SK-N-SH (cell line): Measurements from ENCODE around the gene PRLR. TPM values are rescaled to one million over a fixed set of nuclear protein-coding genes. Genes with fewer than 3 reads are reported as not detected.

ENCODE experiments used
- CTCF ChIA-PET: fragments of 300-600, 350-600 bp; formaldehyde crosslinking; extraction: SDS; loops from one replicate; lab custom pipeline; 2021; lab: Yijun Ruan, JAX
- POLR2A ChIA-PET: fragments of 350-600 bp; sonication (Branson Sonifier 250); formaldehyde crosslinking; extraction: SDS; loops from one replicate; lab custom pipeline; 2020; ENCODE audit warnings: antibody characterized with exemption, inconsistent platforms; lab: Yijun Ruan, JAX
- DNase-seq: peaks from one replicate; pipeline ENCODE4 v3.0.0; 2012
- H2AFZ ChIP-seq: fragments of 200-600 bp; sonication (generic); 2 replicates; pipeline ENCODE4 v1.8.1; 2016; ENCODE audit warnings: antibody characterized with exemption, mild to moderate bottlenecking, low read depth
- H3F3A ChIP-seq: fragments of 200-600 bp; sonication (generic); replicated peaks from 2 replicates; pipeline ENCODE3; 2016; ENCODE audit warnings: antibody characterized with exemption, mild to moderate bottlenecking; ENCODE audit not compliant: insufficient read depth
- H3K27ac ChIP-seq, 2 experiments: fragments of 200-500 bp in 1 of 2; fragments of 200-600 bp in 1 of 2; sonication (Bioruptor generic) in 1 of 2; sonication (generic), shearing (Covaris generic) in 1 of 2; 2 replicates each; pipeline versions ENCODE4 v1.5.1 to v1.6.1; 2014 to 2016; ENCODE audit warnings: low read depth in 2 of 2, inconsistent platforms in 1 of 2, low read length in 1 of 2, mild to moderate bottlenecking in 1 of 2, mixed read lengths in 1 of 2
- H3K27me3 ChIP-seq: fragments of 200-600 bp; sonication (generic), shearing (Covaris generic); 2 replicates; pipeline ENCODE4 v1.6.1; 2016; ENCODE audit warnings: mixed run types; ENCODE audit not compliant: insufficient read depth
- H3K36me3 ChIP-seq, 2 experiments: fragments of 200-500 bp in 1 of 2; fragments of 200-600 bp in 1 of 2; sonication (Bioruptor generic) in 1 of 2; sonication (generic) in 1 of 2; replicated peaks in 1 of 2; 2 replicates each; pipeline versions ENCODE3 to v1.5.1; 2014 to 2016; ENCODE audit warnings: low read length in 1 of 2, mild to moderate bottlenecking in 1 of 2; ENCODE audit not compliant: insufficient read depth in 2 of 2, control insufficient read depth in 1 of 2
- H3K4me1 ChIP-seq, 2 experiments: fragments of 200-500 bp in 1 of 2; fragments of 200-600 bp in 1 of 2; sonication (Bioruptor generic) in 1 of 2; sonication (generic), shearing (Covaris generic) in 1 of 2; 2 replicates each; pipeline versions ENCODE4 v1.5.1 to v1.6.1; 2014 to 2016; ENCODE audit warnings: low read depth in 1 of 2, low read length in 1 of 2, mixed run types in 1 of 2; ENCODE audit not compliant: insufficient read depth in 2 of 2, control insufficient read depth in 1 of 2
- H3K4me2 ChIP-seq: fragments of 200-600 bp; sonication (generic), shearing (Covaris generic); 2 replicates; pipeline ENCODE4 v1.6.1; 2017; ENCODE audit warnings: mixed run types
- H3K4me3 ChIP-seq, 2 experiments: fragments of 200-500 bp in 1 of 2; fragments of 200-600 bp in 1 of 2; sonication (Bioruptor generic) in 1 of 2; sonication (generic), shearing (Covaris generic) in 1 of 2; 2 replicates each; pipeline versions ENCODE4 v1.5.1 to v1.8.1; 2014 to 2016; ENCODE audit warnings: low read depth in 2 of 2, inconsistent platforms in 1 of 2, low read length in 1 of 2, mild to moderate bottlenecking in 1 of 2, mixed read lengths in 1 of 2, moderate library complexity in 1 of 2
- H3K79me2 ChIP-seq: fragments of 200-600 bp; sonication (generic); 2 replicates; pipeline ENCODE4 v1.8.1; 2017; ENCODE audit warnings: mild to moderate bottlenecking; ENCODE audit not compliant: insufficient read depth
- H3K9ac ChIP-seq: fragments of 200-600 bp; sonication (generic); 2 replicates; pipeline ENCODE4 v1.6.1; 2017; ENCODE audit warnings: mixed run types
- H3K9me2 ChIP-seq: fragments of 200-600 bp; sonication (generic); 2 replicates; pipeline ENCODE4 v1.6.1; 2017; ENCODE audit warnings: mixed run types
- H3K9me3 ChIP-seq: fragments of 200-600 bp; sonication (generic); 2 replicates; pipeline ENCODE4 v1.6.1; 2017; ENCODE audit warnings: mixed run types, mild to moderate bottlenecking, moderate library complexity
- H4K20me1 ChIP-seq: fragments of 200-600 bp; sonication (generic); 2 replicates; pipeline ENCODE4 v1.6.1; 2017; ENCODE audit warnings: mild to moderate bottlenecking, mixed run types; ENCODE audit not compliant: insufficient read depth
- CHD2 ChIP-seq: fragments of 150-350 bp; IDR thresholded peaks from 2 replicates; pipeline ENCODE4 v1.6.1; 2018; ENCODE audit warnings: low read length; ENCODE audit not compliant: partially characterized antibody
- ELF1 ChIP-seq: IDR thresholded peaks from 2 replicates; pipeline ENCODE4 v1.4.0; 2012
- EP300 ChIP-seq, 2 experiments: IDR thresholded peaks; 2 replicates each; pipeline versions ENCODE4 v1.4.0 to v1.6.1; 2012; ENCODE audit warnings: borderline replicate concordance in 1 of 2, low read depth in 1 of 2, low read length in 1 of 2
- EZH2phosphoT487 ChIP-seq: fragments of 200-600 bp; sonication (generic); IDR thresholded peaks from 2 replicates; pipeline ENCODE4 v1.6.1; 2017; ENCODE audit warnings: low read depth, mixed run types, mild to moderate bottlenecking, antibody characterized with exemption, moderate library complexity, borderline replicate concordance
- FOSL2 ChIP-seq: IDR thresholded peaks from 2 replicates; pipeline ENCODE4 v1.4.0; 2012; ENCODE audit warnings: low read depth, mild to moderate bottlenecking, moderate library complexity, borderline replicate concordance
- FOXJ3 ChIP-seq: sonication (generic); formaldehyde crosslinking; IDR thresholded peaks from 2 replicates; pipeline ENCODE4 v1.5.1; 2020; ENCODE audit warnings: mild to moderate bottlenecking, missing genetic modification reagents
- GABPA ChIP-seq: IDR thresholded peaks from 2 replicates; pipeline ENCODE4 v1.4.0; 2012; ENCODE audit warnings: low read depth, mild to moderate bottlenecking
- GATA2 ChIP-seq: sonication (generic); formaldehyde crosslinking; IDR thresholded peaks from 2 replicates; pipeline ENCODE4 v1.5.0; 2020; ENCODE audit warnings: mild to moderate bottlenecking, missing genetic modification reagents
- JUND ChIP-seq: IDR thresholded peaks from 2 replicates; pipeline ENCODE4 v1.4.0; 2012
- MXI1 ChIP-seq: IDR thresholded peaks from 2 replicates; pipeline ENCODE4 v1.6.1; 2012; ENCODE audit warnings: mild to moderate bottlenecking, low read depth, low read length, improper control_type of control experiment
- NFIC ChIP-seq: IDR thresholded peaks from 2 replicates; pipeline ENCODE4 v1.4.0; 2012; ENCODE audit warnings: borderline replicate concordance
- PBX3 ChIP-seq: IDR thresholded peaks from 2 replicates; pipeline ENCODE4; 2012
- POLR2AphosphoS5 ChIP-seq: IDR thresholded peaks from 2 replicates; pipeline ENCODE4 v1.6.1; 2012; ENCODE audit warnings: low read depth, low read length
- RAD21 ChIP-seq: IDR thresholded peaks from 2 replicates; pipeline ENCODE4 v1.6.1; 2012; ENCODE audit warnings: mild to moderate bottlenecking, low read length
- RCOR1 ChIP-seq: fragments of 150-350 bp; IDR thresholded peaks from 2 replicates; pipeline ENCODE4 v1.6.1; 2017; ENCODE audit warnings: antibody characterized with exemption, low read length
- RXRA ChIP-seq: IDR thresholded peaks from 2 replicates; pipeline ENCODE4 v1.4.0; 2012; ENCODE audit warnings: low read depth, mild to moderate bottlenecking, borderline replicate concordance
- SIN3A ChIP-seq: IDR thresholded peaks from 2 replicates; pipeline ENCODE4 v1.6.1; 2012; ENCODE audit warnings: low read depth, mild to moderate bottlenecking, low read length, moderate library complexity, borderline replicate concordance
- SMC3 ChIP-seq: IDR thresholded peaks from 2 replicates; pipeline ENCODE4 v1.6.1; 2012; ENCODE audit warnings: low read depth, low read length, improper control_type of control experiment
- TCF12 ChIP-seq: IDR thresholded peaks from 2 replicates; pipeline ENCODE4 v1.4.0; 2012
- TEAD4 ChIP-seq: IDR thresholded peaks from 2 replicates; pipeline ENCODE4 v1.4.0; 2012; ENCODE audit warnings: mild to moderate bottlenecking, borderline replicate concordance; ENCODE audit not compliant: insufficient read depth
- USF1 ChIP-seq: IDR thresholded peaks from 2 replicates; pipeline ENCODE4 v1.4.0; 2012; ENCODE audit warnings: low read depth, borderline replicate concordance
- USF2 ChIP-seq: fragments of 150-350 bp; IDR thresholded peaks from 2 replicates; pipeline ENCODE4 v1.6.1; 2017; ENCODE audit warnings: antibody characterized with exemption, low read length, low read depth, borderline replicate concordance
- ZBTB33 ChIP-seq: IDR thresholded peaks from 2 replicates; pipeline ENCODE4 v1.4.0; 2012; ENCODE audit warnings: low read depth, borderline replicate concordance
- WGBS: methylation state at CpG from one replicate; pipeline ENCODE4 v1.1.6; 2017; ENCODE audit warnings: low lambda C conversion rate; 5-methylcytosine and 5-hydroxymethylcytosine counted together
- polyA plus RNA-seq, 3 experiments: library from polyadenylated mRNA; depleted of rRNA; stranded (reverse); fragments of >200 nt; gene quantifications; 2 replicates each; pipeline ENCODE4 v1.2.3, GENCODE V29; 2012

PRLR gene
- polyA plus RNA-seq, 1 of the 3 experiments (the other 2 are of a cell fraction), result 0.13 TPM

GRCh38 chr5:35094948-35095347, 135.3 kb downstream of the PRLR start:
- WGBS, result 32% methylated on average over 3 of the region's 3 CpGs
- H2AFZ ChIP-seq, result no peak overlapping the region
- H3K27me3 ChIP-seq, result no peaks in the 10 kb centered on the region; the same call in 1 of the 2 replicates
- no peaks in the 10 kb centered on the region for H3K79me2 ChIP-seq
- H3K9me3 ChIP-seq, result no peaks in the 10 kb centered on the region
- H3K4me3 ChIP-seq, result no peak overlapping the region
- H4K20me1 ChIP-seq, result no peaks in the 10 kb centered on the region
- H3F3A ChIP-seq, result no peaks in the 10 kb centered on the region
- TF ChIP-seq TCF12 (no peak), RXRA (no peak), ELF1 (no peak), SIN3A (no peak), SMC3 (no peak), CHD2 (no peak), GATA2 (CRISPR knock-in tag) (no peak), GABPA (no peak), MXI1 (no peak), EP300 (IDR thresholded peaks at IDR 0.05; ENCODE audit: borderline replicate concordance in 1 of 2, low read depth in 1 of 2, low read length in 1 of 2) (no peak), FOSL2 (no peak), RCOR1 (no peak), PBX3 (no peak), POLR2AphosphoS5 (no peak), NFIC (no peak), TEAD4 (no peak), EZH2phosphoT487 (no peak), RAD21 (no peak)
- H3K9ac ChIP-seq, result no peak overlapping the region
- DNase-seq, result no peak
- POLR2A ChIA-PET, result no interaction called here
- no peaks in the 10 kb centered on the region for H3K36me3 ChIP-seq
- no peak overlapping the region for H3K27ac ChIP-seq
- CTCF ChIA-PET, result interaction anchor here (1.3 to 1.6 kb wide), 2 partner anchors 830 to 831 kb away, joined by 4 read pairs; no protein-coding TSS in a partner anchor
- no peak overlapping the region for H3K4me2 ChIP-seq
- no peaks in the 10 kb centered on the region for H3K9me2 ChIP-seq
- H3K4me1 ChIP-seq, result no peaks in the 10 kb centered on the region

GRCh38 chr5:35092703-35093102, 137.6 kb downstream of the PRLR start:
- H3K9ac ChIP-seq, result no peak overlapping the region
- no peak overlapping the region for H3K4me3 ChIP-seq
- no peaks in the 10 kb centered on the region for H3K36me3 ChIP-seq
- H3K4me1 ChIP-seq, result no peaks in the 10 kb centered on the region
- DNase-seq, result no peak
- no peaks in the 10 kb centered on the region for H3K79me2 ChIP-seq
- no peaks in the 10 kb centered on the region; the same call in 1 of the 2 replicates for H3K27me3 ChIP-seq
- no peaks in the 10 kb centered on the region for H3F3A ChIP-seq
- no peaks in the 10 kb centered on the region for H3K9me3 ChIP-seq
- H2AFZ ChIP-seq, result no peak overlapping the region
- H3K27ac ChIP-seq, result no peak overlapping the region
- H4K20me1 ChIP-seq, result no peaks in the 10 kb centered on the region
- H3K4me2 ChIP-seq, result no peak overlapping the region
- ChIA-PET POLR2A (no interaction called here), CTCF (interaction anchor here (1.3 to 2.9 kb wide), 4 partner anchors 28 to 832 kb away, joined by 4 to 7 read pairs (median 5); no protein-coding TSS in a partner anchor)
- H3K9me2 ChIP-seq, result no peaks in the 10 kb centered on the region
- 41% methylated on average over 2 of the region's 2 CpGs for WGBS
- TF ChIP-seq PBX3 (no peak), FOXJ3 (no peak), JUND (no peak), USF1 (no peak), RCOR1 (no peak), SMC3 (no peak), EZH2phosphoT487 (no peak), USF2 (no peak), ZBTB33 (no peak)
